ENCODE data around the gene BTBD9.

BTBD9 gene

GRCh38 chr6:38406096-38406495 is 233.6 kb downstream of the BTBD9 start:
- ChIA-PET CTCF (no interaction called here), POLR2A (no interaction called here)
- DNase-seq (ENCODE audit: low read depth, low spot score) = no peak
- TF ChIP-seq CTCF (IDR thresholded peaks at IDR 0.05; ENCODE audit: insufficient read depth, low read length, missing control alignments) = no peak
- H3K4me3 ChIP-seq (ENCODE audit: low read depth, low read length) = no peak overlapping the region

- DNase-seq (ENCODE audit: low read depth, low spot score) = no peak
- ChIA-PET CTCF (interaction anchor here (0.6 kb wide), 1 partner anchor 670 kb away, joined by 5 read pairs; no protein-coding TSS in a partner anchor), POLR2A (no interaction called here)
- TF ChIP-seq CTCF (IDR thresholded peaks at IDR 0.05; ENCODE audit: insufficient read depth, low read length, missing control alignments) = no peak
- no peak overlapping the region for H3K4me3 ChIP-seq (ENCODE audit: low read depth, low read length)
Observed at GRCh38 chr6:38404900-38405556, 234.7 kb downstream of the BTBD9 start.

GRCh38 chr6:38404355-38404754 is 235.4 kb downstream of the BTBD9 start:
- H3K4me3 ChIP-seq (ENCODE audit: low read depth, low read length) = no peak overlapping the region
- ChIA-PET CTCF (no interaction called here), POLR2A (no interaction called here)
- no peak for TF ChIP-seq CTCF (IDR thresholded peaks at IDR 0.05; ENCODE audit: insufficient read depth, low read length, missing control alignments)
- DNase-seq (ENCODE audit: low read depth, low spot score) = no peak

GRCh38 chr6:38403548-38403947 is 236.2 kb downstream of the BTBD9 start:
- ChIA-PET CTCF (no interaction called here), POLR2A (no interaction called here)
- TF ChIP-seq CTCF (IDR thresholded peaks at IDR 0.05; ENCODE audit: insufficient read depth, low read length, missing control alignments) = no peak
- no peak for DNase-seq (ENCODE audit: low read depth, low spot score)
- no peak overlapping the region for H3K4me3 ChIP-seq (ENCODE audit: low read depth, low read length)

GRCh38 chr6:38400764-38401163 is 239.0 kb downstream of the BTBD9 start:
- H3K4me3 ChIP-seq (ENCODE audit: low read depth, low read length) = no peak overlapping the region
- ChIA-PET POLR2A (interaction anchor here (0.6 kb wide), 1 partner anchor 106 kb away, joined by 5 read pairs; no protein-coding TSS in a partner anchor), CTCF (no interaction called here)
- DNase-seq (ENCODE audit: low read depth, low spot score) = no peak
- TF ChIP-seq CTCF (IDR thresholded peaks at IDR 0.05; ENCODE audit: insufficient read depth, low read length, missing control alignments) = no peak

GRCh38 chr6:38400101-38400500 is 239.6 kb downstream of the BTBD9 start:
- POLR2A ChIA-PET = no interaction called here
- H3K4me3 ChIP-seq (ENCODE audit: low read depth, low read length) = no peak overlapping the region
- no peak for TF ChIP-seq CTCF (IDR thresholded peaks at IDR 0.05; ENCODE audit: insufficient read depth, low read length, missing control alignments)
- CTCF ChIA-PET = interaction anchor here (0.8 kb wide), 1 partner anchor 9 kb away, joined by 3 read pairs; no protein-coding TSS in a partner anchor
- DNase-seq (ENCODE audit: low read depth, low spot score) = no peak

Data from AG04449 (cell line).